Peyer's patch (tissue), 4 donors: ENCODE data around the gene TBL3.

Source experiments
- CTCF ChIP-seq, 6 experiments: fragments of 450-650 bp in 4 of 6; fragments of 200-600 bp in 2 of 6; sonication (generic) in 1 of 6; IDR thresholded peaks; one replicate each; pipeline ENCODE4 v1.5.1; 2017 to 2019; ENCODE audit warnings: antibody characterized with exemption in 6 of 6, mild to moderate bottlenecking in 3 of 6, moderate library complexity in 1 of 6
- POLR2A ChIP-seq, 2 donors: fragments of 450-650 bp; IDR thresholded peaks; one replicate each; pipeline ENCODE4 v1.5.1; 2017; ENCODE audit warnings: antibody characterized with exemption in 2 of 2, mild to moderate bottlenecking in 2 of 2, moderate library complexity in 2 of 2

GRCh38 chr16:1947369-1947670 lies 24.5 kb upstream of the TBL3 start:
- TF ChIP-seq POLR2A (IDR thresholded peaks at IDR 0.05) (no peak), CTCF (IDR thresholded peaks at IDR 0.05) (no peak)
